Measurements from ENCODE around the gene MGLL.
A peak's percentile ranks its signal among the peaks of the same experiment; 100 is the strongest.

The MGLL gene

DNA sequence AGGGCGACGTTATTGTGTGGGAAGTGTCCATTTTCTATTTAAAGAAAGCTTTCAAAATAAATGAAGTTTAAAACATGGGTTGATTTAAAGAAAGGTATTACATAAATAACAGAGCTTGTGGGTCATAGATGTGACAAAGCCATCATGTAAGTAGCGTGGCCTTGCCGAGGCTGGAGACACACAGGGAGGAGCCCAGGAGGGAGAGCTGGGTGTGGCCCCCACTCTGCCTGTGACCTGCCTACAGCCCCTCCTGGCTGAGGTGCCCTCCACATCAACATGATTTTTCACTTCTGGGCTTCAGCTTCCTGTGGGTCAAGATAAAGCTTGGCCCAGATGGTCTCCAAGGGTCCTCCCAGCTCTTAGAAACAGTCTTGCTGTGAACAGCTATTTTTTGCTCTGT, 12.5 kb upstream of the MGLL start:
- ATAC-seq, result no peak

DNA sequence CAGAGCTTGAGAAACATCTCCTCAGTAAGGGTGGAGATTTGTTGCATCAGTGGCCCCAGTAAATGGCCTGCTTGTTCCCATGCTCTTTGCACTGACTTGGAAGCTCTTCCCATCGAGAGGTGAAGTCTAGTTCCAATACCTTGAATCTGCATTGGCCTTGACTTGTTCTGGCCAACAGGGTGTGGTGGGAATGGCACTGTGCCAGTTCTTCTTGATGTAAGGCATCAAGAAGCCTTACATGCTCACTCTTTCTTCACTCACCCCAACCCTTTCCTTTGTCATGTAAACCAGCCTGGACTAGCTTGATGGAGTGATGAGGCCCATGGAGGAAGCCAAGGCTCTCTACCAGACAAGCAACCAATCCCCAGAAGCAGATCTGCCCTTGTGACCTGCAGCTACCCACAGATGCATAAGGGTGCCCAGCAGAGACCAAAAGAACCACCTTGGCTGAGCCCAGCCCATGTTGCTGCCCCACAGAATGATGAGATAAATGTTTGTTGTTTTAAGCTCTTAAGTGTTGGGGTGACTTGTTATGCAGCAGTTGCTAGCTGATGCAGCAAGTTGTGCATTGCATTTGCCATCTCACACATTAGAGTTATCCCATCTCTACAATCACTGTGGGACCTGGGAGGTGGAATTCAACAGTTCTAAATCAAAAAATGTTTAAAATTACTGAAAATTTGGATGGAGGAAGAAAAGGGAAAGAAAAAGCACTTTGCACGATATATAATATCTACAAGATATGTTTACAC, 11.1 kb upstream of the MGLL start:
- no peak for ATAC-seq

- no peak for ATAC-seq
These were observed 9.4 kb upstream of the MGLL start for GRCh38 chr3:127831723-127832172.

DNA sequence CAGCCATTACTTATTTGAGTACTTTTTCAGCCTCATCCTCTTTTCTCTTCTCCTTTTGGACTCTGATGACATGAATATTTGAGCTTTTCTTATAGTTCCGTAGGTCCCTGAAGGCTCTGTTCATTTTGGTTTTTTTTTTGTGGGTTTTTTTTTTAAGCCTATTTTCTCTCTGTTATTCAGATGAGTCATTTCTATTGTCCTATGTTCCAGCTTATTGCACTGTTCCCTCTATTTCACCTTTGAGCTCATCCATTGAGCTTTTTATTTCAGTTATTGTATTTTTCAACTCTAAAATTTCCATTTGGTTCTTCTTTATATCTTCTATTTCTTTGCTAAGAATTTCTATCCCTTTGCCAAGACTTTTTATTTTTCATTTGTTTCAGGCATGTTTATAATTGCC, 7.2 kb upstream of the MGLL start:
- no peak for ATAC-seq

GRCh38 chr3:127827808-127828207, 5.5 kb upstream of the MGLL start:
- ATAC-seq, result no peak

DNA sequence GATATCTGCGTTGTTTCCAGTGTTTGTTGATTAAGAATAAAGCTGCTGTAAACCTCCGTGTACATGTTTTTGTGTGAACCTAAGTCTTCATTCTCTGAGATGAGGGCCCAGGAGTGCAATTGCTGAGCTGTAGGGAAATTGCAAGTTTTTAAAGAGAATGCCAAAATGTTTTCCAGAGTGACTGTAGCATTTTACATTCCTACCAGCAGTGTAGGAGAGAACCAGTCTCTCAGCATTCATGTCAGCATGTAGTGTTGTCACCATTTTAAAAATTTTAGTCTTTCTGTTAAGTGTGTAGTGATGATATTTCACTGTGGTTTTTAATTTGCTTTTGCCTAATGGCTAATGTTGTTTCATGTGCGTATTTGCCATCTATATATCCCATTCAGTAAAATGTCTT, 3.4 kb upstream of the MGLL start:
- ATAC-seq, result no peak

DNA sequence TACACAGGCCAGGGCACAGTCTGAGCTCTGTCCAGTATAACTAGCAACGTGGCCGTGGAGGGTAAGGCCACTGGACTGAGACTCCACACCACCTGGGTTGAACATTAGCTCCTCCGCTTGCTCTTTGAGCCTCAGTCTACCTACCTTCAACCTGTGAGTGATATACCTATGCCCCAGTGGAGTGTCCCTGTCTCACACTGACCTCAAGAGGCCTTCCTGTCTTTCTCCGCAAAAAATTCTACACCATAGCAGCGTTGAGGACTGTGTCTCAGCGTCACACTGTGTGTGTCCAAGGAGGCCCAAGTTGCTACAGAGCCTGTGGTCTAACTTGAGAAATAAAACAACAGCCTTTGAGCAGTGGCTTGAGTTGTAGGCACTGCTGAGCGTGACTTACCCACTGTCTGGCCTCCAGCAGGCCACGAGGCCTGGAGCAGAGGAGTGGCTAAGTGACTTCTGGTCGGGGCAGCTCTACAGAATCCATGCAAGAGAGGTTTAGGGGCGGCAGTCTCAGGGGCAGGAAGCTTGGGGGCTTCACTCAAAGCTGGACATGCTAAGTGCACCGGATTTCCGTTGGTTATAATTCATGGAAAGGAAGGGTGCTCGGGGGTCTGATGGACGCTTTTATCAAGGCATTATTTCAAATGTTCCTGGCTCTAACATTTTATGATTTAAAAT, 2.0 kb upstream of the MGLL start:
- no peak for ATAC-seq

GRCh38 chr3:127823426-127823857, 1.1 kb upstream of the MGLL start:
- ATAC-seq, result peak in 1 of 2 donors; percentile 17

DNA sequence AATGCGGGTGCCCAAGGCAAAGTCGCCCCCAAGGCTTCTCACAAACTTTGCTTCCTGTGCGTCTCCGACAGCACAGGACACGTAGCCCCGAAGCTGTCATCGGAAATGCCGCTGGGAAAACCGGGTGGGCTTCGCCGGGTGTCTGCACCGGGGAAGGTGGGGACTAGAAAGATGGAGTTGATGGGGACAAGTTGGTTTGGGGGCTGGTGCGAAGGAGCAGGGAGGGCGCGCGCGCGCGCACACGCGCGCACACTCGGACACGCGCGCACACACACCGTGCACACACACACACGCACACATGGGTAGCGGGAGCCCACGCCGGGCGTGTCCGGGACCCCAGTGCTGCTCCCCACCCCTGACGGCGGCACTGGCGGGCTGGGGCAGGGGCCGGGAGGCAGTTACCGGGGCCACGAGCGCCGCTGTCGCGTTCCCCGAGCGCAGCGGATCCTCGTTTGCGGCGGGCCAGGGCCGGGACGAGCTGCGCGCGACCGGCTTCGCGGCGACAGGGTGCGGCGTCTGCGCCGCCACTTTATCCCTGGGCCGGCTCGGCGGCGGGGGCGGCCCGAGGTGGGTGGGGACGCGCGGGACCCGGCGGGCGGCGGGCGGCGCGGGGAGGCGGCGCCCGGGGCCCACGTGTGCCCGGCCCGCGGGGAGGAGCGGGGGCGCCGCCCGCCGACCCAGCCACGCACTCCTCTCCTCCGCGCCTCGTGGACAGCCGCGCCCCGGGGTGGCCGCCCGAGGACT, 539 bp upstream of the MGLL start:
- ATAC-seq, result peak in 1 of 2 donors; percentile 48

DNA sequence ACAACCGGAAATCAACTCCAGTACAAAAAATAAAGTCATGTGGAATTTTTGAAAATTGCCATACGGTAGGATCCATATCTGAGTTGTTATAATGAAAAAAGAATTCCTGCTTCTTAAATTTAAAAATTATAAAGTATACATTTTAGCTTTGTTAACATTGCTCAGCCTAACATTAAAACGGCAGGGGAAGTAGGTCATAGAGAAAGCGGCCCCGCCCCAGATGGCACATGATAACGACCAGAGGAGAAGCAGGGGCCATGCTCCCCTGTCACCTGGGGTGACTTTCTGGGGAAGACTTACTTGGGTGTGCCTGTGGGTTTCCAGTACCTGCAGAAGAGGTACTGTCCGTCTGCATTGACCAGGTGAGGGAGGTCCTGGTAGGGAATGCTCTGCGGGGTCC, 921 bp downstream of the MGLL start:
- ATAC-seq, result no peak

DNA sequence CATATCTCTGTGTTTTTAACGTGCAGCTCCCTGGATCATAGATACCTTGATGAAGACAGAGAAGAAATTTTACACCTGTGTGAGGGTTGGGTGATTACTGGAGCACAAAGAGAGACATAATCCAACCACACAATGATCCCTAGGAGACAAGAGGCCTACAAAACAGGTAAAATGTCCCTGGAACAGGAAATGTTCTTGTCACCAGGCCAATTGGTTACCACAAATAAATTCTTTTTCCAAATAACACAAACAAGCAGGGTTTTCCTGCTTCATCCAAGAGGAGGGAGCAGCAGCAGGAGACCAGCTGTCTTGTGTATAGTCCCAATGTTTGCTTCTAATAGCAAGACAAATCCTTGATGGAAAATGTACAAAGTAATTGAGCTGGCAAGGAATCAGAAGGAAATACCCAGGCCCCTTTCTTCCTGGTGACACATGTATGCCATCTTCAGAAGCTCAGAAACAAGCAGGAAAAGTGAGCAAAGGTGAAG, 1.4 kb downstream of the MGLL start:
- no peak for ATAC-seq

DNA sequence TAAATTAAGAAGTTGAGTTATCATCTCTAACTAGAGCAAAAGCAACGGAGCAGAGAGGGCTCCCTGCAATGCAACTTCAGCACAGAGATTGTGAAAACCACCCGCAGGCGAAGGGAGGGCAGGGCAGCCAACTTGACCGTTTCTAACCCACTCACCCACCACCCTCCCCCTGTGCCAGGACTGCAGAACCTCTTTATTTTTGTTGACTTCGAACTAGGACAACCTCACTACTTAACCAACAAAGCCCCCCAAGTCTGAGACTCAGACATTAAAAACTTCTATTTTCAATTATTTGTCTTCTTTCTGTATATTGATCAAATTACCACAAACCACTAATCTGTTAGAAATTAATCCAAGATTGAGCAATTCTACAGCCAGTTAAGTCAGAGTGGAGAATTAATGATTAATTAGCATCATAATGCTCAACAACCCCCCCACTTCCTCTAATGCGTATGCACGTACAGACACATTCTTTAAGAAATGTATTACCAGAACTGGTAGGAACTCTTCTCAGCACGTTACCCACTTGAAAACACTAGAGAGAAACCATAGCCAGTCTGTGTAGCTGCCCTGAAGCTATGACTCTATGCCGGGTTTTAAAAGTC, 2.0 kb downstream of the MGLL start:
- no peak for ATAC-seq

GRCh38 chr3:127819656-127820055, 2.7 kb downstream of the MGLL start:
- no peak for ATAC-seq

- ATAC-seq, result no peak
These were observed 3.2 kb downstream of the MGLL start for GRCh38 chr3:127819086-127819485.

- ATAC-seq, result no peak
These were observed 4.9 kb downstream of the MGLL start for GRCh38 chr3:127817406-127817841.

GRCh38 chr3:127816783-127817405, 5.4 kb downstream of the MGLL start:
- no peak for ATAC-seq

DNA sequence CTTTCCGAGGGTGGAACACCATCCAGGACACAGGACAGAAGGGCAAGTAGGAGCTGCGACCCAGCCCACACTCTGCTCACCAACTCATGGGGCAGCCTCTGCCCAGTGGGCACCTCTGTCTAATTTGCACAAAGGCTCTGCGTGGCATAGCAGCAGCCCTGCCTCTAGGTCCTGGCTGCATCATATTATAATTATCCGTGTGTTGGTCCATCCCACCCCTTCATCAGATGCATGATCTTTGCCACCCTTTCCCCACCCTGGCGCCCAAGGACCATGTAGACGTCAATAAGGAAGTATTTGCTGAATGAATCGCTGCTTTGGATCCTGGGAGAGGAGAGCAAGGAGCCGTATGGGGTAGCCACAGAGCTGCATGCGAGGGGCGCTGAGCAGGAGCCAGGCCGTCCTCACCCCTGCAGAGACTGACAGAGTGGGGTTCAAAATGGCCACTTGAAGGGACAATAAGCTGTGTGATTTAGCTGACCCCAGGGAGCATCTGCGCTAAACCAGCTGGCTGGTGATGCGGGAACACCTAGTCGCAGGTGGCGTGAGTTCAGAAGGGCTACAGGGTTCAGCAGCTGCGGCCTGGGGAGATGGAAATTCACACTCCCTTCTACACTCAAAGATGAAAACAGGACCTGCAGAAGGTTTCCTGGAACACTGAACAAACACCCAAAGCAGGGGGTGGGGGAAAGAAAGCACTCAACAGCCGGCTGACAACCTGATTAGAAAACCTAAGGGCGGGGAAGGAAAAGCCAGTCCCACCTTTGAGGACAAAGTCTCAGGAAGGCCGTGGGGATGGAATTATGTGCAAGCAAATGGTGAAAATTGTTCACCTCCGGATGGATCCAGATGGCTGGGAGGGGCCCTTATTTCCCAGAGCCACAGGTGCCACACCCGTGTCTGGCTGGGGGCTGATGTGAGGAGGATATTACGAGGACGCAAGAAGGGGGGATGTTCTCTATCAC, 6.4 kb downstream of the MGLL start:
- ATAC-seq, result no peak

DNA sequence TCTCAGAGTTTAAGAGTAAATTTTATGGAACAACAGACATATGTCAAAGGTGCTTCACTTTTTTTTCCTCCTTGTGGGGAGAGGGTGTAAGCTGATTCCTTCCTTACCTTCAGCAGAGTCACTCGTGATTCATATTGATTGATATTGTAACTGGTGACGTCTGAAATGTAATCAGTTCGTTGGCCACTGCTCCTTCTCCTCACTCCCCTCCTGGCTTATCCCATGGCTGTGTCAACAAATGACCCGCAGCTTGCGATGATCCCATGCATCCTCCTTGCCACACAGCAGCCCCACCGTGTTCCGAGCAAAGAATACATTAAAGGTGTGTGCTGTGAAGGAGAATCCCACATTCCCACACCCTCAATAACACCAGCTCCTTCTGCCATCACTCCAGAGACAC, 7.3 kb downstream of the MGLL start:
- ATAC-seq, result no peak

GRCh38 chr3:127814325-127814781, 8.0 kb downstream of the MGLL start:
- no peak for ATAC-seq

GRCh38 chr3:127812151-127812550, 10.2 kb downstream of the MGLL start:
- no peak for ATAC-seq

DNA sequence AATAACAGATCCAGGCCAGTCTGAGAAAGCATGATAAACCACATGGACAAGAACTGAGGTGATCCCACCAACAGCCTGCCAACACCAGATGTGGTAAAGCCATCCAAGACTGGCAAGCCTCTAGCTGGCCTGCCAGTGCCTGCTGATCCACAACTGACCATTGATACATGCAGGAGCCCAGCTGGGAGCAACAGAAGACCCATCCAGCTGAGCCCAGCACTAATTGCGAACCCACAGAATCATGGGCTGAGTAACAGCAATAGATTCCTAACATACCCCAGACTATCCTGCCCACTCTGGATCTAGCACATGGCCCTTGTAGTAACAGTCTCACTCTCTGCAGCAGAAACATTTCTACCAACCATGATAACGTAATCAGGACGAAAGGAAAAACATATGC, 10.6 kb downstream of the MGLL start:
- no peak for ATAC-seq
